HG03139 (cell line): ENCODE data around the gene SWAP70.
"Not testable (repeated sequence)": the region's sequence is repeated elsewhere in the genome, so short reads cannot be mapped to it uniquely, and the experiment has no call there.

Experiments
- ATAC-seq: cut with Tn5 transposase; IDR thresholded peaks from one replicate; pipeline ENCODE4 v1.9.1; 2021; ENCODE audit not compliant: unreplicated experiment

Gene SWAP70

DNA sequence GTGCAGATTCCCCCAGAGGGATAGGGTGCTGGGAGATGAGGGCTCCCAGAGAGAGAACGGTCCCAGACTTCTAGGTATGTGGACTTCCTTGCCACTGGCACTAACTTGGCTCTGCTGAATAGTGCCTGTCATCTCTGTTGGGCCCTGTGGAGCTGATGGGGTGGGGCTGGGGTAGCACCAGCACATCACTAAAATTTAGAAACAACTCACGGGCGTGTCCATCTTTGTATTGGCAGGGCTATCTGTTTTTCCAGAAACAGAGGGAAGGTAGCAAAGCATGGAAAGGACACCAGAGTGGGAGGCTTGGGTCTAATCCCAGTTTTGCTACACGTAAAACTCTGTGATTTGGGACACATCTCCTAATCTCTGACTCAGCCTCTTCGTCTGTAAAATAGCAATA, 25.8 kb downstream of the SWAP70 start:
- ATAC-seq: peak; percentile 11

DNA sequence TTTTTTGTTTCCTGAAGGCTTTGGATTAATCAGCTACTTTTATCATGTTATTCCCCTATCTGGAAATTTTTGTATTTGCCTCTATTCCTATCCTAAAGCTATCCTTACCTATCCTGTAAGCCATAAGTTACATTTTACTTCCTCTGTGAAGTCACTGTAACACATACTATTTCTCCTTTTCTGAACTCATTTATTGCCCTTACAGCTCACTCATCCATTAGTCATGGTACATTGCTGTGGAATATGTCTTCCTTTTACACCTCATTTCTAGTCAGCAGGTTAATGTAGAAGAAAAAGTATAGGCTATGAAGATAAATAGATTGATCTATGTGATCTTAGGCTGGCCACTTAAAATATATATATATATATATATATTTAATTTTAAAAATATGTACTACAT, 28.0 kb downstream of the SWAP70 start:
- ATAC-seq: no peak

DNA sequence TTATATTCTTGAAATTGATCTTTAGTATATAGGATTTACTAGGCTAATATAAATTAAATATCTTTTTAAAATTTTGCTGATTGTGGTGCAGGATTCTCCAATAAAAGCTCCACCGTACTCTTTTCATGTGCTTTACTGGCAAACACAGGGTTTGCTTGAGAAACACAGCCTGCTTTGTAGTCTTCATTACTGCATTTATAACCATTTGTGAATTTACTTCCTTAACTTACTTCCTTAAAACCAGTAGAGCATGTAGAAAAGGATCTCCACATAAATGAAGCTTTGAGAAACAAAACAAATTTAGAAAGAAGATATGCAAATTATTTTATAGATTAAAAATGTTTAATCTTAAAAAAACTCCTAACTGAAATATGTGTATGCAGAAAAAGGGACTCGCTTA, 28.8 kb downstream of the SWAP70 start:
- ATAC-seq: no peak

DNA sequence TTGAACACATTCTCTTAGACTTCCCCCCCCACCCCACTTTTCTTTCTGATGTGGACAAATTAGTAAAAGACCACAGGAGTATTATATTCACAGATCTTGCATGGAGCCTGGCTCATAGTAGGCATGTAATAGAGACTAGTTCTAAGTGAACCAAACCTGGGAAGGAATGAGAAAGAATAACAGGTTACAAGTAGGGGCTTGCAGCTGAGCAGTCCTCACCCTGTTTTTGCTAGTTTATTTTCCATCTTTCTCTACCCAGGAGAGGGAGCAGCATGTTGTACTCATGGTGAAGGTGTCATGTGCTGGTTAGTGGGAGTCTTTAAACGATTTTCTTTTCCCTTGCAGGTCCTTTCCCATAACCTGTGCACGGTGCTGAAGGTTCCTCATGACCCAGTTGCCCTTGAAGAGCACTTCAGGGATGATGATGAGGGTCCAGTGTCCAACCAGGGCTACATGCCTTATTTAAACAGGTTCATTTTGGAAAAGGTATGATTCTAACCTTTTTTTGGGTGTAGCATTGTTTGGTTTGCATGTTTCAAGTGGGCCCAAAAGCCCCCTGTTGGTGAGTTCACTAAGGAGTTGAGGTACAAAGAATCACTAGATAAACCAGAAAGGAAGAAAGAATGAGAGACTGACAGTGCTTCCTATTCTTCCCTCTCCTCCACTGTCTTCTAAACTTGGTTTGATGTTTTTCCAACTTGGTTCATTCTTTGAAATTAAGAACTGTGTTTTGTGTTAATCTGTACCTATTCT, 30.1 kb downstream of the SWAP70 start:
- ATAC-seq: no peak

DNA sequence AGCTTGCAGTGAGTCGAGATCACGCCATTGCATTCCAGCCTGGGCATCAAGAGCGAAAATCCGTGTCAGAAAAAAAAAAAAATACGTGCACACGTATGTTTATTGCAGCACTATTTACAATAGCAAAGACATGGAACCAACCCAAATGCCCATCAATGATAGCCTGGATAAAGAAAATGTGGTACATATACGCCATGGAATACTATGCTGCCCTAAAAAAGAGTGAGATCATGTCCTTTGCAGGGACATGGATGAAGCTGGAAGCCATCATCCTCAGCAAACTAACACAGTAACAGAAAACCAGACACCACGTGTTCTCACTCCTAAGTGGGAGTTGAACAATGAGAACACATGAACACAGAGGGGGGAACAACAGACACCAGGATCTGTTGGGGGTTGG, 31.4 kb downstream of the SWAP70 start:
- ATAC-seq: not testable (repeated sequence)

DNA sequence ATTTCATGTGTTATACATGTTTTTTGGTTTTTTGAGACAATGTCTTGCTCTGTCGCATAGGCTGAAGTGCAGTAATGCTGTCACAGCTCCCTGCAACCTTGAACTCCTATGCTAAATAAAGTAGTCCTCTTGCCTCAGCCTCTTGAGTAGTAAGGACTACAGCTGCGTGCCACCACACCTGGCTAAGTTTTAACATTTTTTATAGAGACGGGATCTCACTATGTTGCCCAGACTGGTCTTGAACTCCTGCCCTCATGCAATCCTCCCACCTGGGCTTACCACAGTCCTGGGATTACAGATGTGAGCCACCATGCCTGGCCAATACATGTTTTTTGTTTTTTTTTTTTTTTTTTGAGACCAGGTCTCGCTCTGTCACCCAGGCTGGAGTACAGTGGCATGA, 33.9 kb downstream of the SWAP70 start:
- no peak for ATAC-seq

DNA sequence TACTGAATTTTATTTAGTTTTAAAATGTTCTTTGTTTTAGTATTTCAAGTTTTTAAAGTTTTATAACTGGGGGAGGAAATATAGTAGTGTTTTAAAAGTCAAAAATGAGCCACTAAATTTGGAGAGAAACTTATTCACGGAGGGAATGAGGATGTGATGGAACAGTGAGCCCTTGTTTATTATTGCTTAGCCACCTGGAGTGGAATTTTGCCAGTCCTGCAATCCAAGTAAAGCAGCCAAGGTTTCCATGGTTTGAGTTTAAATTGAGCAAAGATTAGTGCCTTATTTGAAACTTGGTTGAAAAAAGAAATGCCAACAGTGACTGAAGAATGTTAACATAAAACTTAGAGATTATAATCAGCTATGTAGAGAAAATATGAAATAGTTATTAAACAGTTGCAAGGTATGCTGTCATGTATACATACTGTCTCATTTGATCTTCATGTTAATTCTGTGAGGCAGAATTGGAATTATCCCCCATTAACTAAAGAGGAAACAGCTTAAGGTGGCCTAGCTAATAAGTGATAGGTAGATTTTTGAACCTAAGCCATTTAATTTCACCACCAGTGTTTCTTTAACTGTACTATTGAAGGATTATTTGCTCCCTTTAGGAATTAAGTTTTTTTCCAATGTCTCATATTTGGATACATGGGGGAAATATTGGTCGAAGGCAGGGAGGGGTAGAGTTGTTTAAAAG, 36.4 kb downstream of the SWAP70 start:
- ATAC-seq: no peak

DNA sequence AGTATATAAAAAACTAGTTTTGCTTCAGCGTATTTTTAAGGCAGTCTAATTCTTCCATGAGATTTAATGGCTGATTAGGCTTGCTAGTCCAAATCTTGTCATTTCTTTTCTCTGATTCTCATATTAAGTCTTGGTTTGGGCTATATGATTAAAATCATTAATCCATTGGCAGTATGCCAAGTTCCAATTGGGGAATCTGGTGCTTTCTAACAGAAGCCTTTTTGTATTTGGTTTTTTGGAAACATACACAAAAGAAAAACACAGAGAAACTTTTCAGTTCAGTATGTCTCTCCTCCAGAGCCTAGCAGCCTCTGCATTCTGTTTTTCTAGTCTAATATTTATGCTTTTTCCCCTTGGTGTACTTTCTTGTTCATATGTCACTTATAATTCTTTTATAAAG, 37.9 kb downstream of the SWAP70 start:
- ATAC-seq: no peak

DNA sequence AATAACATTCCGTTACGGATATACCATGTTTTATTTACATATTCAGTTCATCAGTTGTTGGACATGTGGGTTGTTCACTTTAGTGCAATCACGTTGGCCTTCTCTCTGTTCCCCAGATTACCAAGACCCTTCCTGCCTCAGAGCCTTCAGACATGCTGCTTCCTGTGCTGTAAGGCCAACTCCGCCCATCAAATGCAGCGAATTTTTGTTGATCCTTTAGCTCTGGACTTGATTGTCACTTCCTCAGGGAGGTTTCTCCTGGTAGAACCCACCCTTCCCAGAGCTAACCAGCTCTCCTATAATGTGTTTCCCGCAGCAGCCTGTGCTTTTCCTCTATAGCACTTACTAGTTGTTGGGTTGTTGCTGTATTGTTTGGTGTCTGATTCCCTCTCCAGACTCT, 39.4 kb downstream of the SWAP70 start:
- ATAC-seq: no peak

DNA sequence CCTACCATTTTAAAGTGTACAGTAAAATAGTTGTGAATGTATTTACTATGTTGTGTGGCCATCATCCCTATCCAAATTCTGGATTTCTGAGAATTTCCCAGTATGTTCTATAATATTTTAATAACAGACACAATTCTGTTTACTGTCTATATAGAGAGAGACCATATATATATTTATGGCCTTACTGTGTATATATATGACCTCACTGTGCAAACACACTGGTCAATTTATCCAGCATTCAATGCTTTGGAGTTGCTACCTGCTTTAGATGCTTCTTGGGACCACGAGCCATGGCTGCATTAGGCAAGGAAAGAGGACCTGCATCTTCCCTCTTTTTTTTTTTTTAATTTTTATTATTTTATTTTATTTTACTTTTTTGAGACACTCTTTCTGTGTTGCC, 40.2 kb downstream of the SWAP70 start:
- ATAC-seq: no peak

DNA sequence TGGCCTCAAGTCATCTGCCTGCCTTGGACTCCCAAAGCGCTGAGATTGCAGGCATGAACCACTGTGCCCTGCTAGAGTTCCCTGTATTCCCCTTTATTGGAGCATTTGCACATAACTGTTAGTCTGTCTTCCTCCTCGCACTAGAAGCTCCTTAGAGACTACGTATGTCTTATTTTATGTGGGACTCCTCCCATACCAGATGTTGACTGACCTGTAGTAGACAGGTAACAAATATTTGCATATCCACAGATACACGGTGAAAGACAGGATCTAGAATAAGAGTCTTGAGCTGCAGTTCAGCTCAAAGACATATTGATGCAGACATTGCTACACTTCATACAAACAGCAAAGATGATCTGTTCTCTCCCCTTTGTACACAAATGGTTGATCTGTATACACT, 40.7 kb downstream of the SWAP70 start:
- no peak for ATAC-seq

DNA sequence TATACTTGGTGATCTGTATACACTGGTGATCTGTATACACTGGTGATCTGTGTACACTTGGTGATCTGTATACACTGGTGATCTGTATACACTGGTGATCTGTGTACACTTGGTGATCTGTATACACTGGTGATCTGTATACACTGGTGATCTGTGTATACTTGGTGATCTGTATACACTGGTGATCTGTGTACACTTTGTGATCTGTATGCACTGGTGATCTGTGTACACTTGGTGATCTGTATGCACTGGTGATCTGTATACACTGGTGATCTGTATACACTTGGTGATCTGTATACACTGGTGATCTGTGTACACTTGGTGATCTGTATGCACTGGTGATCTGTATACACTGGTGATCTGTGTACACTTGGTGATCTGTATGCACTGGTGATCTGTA, 41.5 kb downstream of the SWAP70 start:
- not testable (repeated sequence) for ATAC-seq

DNA sequence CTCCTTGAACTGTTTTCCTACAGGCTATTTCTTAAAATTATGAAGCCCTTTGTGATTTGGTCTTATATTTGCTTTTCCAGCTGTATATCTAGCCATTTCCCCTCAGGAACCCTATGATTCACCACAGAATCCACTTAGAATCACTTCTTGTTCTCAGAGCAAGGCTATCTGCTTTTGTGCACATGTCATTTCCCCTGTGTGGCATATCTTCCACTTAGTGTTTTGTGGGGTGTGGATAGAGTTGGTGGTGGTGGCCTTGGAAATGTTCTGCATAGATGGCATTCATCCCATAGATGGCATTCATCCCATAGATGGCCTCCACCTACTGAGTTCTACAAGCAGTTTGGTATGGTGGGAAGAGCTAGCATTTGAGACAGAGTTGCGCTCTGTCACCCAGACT, 44.7 kb downstream of the SWAP70 start:
- no peak for ATAC-seq

DNA sequence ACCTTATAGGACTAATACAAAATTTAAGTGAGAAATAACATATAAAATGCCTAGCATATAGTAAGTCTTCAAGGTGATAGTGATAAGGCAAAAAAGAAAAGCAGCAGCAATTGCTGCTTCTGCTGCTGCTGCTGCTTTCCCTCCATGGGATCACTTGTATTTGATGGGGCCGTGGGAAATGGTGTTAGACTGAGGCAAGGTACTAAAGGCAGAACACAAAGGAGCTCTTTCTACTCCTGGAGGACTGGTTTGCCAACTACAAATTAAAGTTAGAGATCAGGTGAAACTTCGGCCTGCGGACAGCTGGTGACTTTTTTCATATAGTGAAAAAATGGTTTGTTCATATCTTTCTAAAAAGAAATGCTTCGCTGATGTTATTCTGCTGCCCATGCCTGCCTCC, 46.3 kb downstream of the SWAP70 start:
- ATAC-seq: no peak

DNA sequence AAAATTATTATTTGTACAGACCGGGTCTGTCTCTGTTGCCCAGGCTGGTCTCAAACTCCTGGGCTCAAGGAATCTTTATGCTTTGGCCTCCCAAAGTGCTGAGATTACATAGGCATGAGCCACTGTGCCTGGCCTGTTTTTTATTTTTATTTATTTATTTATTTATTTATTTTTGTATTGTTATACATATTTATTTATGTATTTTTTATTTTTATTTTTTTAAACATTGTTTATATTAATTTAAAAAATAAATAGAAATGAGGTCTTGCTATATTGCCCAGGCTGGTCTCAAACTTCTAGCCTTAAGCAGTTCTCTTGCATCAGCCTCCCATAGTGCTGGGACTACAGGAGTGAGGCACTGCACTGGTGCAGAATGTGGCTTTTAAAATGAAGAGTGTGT, 47.0 kb downstream of the SWAP70 start:
- no peak for ATAC-seq

DNA sequence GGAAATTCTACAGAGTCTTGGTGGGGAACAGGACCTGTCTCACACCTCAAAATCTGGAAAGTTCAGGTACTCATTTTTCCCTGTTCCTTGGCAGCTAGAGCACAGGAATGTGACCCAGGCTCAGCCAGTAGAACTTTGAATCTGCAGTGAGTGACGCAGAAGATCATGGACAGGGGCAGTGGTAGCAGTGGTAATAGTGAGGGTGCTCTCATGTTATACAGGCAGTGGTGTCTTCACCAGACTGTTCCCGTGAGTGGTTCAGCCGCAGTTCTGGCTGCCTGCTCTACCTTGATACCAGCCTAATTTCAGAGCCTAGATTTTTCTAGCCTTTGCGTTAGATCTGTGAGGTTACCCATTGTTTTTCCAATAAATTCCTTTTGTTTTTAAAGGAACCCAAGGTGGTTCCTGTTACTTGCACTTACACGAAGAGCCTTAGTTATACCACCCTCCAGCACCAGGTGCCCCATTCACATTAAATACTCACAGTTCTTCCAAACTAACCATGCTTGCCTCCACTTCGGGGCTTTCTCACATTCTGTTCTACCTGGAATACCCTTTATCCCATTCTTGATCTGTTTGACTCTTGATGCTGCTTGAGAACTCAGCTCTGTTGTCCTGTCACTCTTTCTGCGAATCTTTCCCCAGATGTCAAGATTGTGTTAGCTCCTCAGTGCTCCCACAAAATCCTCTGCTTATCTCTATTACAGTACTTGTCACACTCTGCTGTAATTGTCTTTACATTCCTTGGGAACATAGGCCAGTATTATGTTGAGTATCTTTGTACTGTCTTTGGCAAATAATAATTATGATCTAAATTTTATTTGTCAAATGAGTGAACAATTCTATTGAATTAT, 47.8 kb downstream of the SWAP70 start:
- ATAC-seq: no peak

DNA sequence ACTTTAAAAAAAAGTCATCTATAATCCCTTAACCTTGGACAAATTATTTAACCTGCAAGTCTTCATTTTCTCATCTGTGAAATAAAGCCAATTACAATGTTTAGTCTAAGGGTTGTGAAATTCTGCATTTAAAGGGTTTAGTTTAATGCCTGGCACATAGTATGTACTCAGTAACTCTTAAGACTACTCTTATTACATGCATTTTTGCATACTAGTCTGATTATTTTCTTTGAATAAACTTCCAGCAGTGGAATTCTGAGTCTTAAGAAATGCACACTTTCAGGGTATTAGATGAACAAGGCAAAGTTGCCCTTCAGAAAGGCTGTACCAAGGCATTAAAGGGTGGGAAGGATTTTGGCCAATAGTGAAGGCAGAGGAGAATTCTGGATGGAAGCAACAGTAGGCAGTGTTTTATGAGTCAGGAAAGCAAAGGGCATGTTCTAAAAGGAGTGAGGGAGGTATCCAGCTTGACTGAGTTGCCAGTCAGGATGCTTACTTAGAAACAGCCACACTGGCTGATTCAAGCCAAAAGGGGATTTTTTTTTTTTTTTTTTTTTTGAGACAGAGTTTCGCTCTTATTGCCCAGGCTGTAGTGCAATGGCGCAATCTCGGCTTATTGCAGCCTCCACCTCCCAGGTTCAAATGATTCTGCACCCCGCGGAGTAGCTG, 50.5 kb downstream of the SWAP70 start:
- ATAC-seq: no peak

DNA sequence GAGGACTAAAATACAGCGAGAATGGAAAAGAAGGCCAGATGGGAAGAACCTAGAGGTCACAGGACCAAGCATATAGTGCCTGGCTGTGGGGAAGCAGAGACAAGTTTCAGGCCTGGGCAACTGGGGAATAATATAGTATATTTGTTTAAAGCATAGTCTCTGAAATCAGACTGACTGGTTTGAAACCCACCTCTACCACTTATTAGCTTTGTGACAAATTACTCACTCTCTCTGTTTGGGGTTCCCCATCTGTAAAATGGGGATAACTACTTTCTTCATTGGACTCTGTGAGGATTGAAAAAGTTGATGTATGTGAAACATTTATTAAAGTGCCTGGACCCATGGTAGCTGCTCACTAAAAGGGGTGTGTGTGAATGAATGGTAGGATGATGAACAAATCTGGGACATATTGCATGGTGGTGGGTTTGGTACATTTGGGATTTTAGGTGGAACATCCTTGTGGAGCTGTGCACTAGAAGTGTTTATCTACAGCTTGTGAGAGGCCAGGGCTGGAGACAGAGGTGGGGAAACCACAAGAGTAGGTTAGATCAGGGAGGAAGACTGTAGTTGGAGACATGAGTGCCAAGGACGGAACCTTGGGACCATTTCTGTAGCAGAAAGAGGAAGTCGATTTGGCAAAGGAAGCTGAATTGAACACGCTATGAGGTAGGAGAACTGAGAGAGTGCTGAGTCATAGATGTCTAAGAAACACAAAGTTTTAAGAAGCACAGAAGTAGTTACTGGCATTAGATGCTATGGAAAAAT, 52.6 kb downstream of the SWAP70 start:
- peak; percentile 72 for ATAC-seq

DNA sequence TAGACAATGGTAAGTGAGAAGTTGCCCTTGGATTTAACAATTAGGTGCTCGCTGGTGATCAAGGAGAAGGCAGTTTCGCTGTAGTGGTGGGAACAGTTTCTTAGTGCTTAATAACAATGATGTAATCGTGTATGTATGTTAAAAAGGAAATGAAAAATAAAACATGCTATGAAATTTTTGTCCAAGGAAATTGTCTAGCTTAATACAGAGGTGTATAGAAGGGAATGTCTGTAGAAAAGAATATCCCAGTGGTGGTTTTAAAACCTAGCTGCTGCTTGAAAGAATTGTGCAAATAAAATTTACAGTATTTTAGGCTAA, 53.1 kb downstream of the SWAP70 start:
- ATAC-seq: no peak

DNA sequence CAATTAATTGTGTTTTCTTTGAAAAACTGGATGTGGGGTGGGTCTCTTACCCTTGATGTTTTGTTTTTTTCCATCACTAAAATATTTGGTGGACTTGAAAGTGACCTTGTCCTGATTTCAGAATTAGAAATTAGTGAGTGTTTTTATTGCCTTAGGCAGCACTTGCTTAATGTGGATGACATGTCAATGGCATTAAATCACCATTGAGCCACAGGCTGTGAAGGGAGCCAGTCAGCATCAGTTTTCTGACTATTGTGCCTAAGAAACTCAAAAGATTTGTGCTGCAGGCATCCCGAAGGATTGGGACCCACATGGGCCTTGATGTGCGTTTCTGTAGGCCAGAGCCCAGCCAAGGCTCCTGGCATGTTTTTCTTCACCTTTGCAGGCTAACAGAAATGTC, 53.8 kb downstream of the SWAP70 start:
- ATAC-seq: no peak

DNA sequence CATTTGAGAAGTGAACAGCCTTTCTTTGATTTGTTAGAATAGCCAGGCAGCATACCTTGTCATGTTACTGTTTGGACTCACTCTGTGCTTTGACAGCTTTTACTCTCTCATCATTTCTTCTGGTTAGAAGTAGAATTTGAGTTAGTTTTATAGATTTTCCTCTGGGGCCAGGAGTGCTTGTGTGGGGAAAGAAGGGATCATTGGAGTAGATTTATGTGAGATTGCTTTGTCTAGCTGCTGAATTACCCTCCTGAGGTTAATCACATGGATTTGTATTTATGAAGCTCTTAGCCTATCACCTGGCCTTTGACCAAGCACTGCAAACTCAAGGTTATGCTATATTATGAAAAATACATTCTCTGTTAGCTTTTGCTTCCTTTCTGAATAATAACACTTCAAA, 54.3 kb downstream of the SWAP70 start:
- ATAC-seq: no peak
